H1 (cell line): ENCODE data around the gene ZBTB46. TPM values are rescaled to one million over a fixed set of nuclear protein-coding genes. Genes with fewer than 3 reads are reported as not detected.

Experiments
- CHD7 ChIP-seq: fragments of 300-600 bp; sonication (generic); IDR thresholded peaks from 2 replicates; pipeline ENCODE4 v1.7.1; 2012; ENCODE audit warnings: low read length, moderate library complexity, mild to moderate bottlenecking, inconsistent platforms; ENCODE audit not compliant: insufficient replicate concordance
- E2F6 ChIP-seq: IDR thresholded peaks from 2 replicates; pipeline ENCODE4 v1.6.1; 2012; ENCODE audit warnings: inconsistent platforms
- GTF2F1 ChIP-seq: IDR thresholded peaks from 2 replicates; pipeline ENCODE4 v1.6.1; 2012; ENCODE audit warnings: low read depth, low read length, improper control_type of control experiment, borderline replicate concordance
- HDAC2 ChIP-seq, 2 experiments: fragments of 300-600 bp in 1 of 2; sonication (generic) in 1 of 2; IDR thresholded peaks; 2 replicates each; pipeline ENCODE4 v1.6.1; 2011 to 2012; ENCODE audit warnings: low read depth in 2 of 2, low read length in 2 of 2, mild to moderate bottlenecking in 2 of 2, moderate library complexity in 2 of 2, borderline replicate concordance in 1 of 2, inconsistent platforms in 1 of 2
- KDM5A ChIP-seq: fragments of 200-600 bp; IDR thresholded peaks from 2 replicates; pipeline ENCODE4 v1.7.1; 2012; ENCODE audit warnings: mild to moderate bottlenecking, low read length, inconsistent platforms, mixed read lengths
- MAX ChIP-seq: IDR thresholded peaks from 2 replicates; pipeline ENCODE4 v1.6.1; 2012; ENCODE audit warnings: inconsistent platforms
- NANOG ChIP-seq: IDR thresholded peaks from 2 replicates; pipeline ENCODE4 v1.6.1; 2011; ENCODE audit warnings: low read length, low read depth, mild to moderate bottlenecking, inconsistent platforms; ENCODE audit not compliant: insufficient read depth, poor library complexity, severe bottlenecking
- SIX5 ChIP-seq: IDR thresholded peaks from 2 replicates; pipeline ENCODE4 v1.6.1; 2011; ENCODE audit warnings: mild to moderate bottlenecking, low read depth, low read length
- SP1 ChIP-seq: IDR thresholded peaks from 2 replicates; pipeline ENCODE4 v1.6.1; 2011; ENCODE audit warnings: low read depth, low read length
- SRF ChIP-seq: IDR thresholded peaks from 2 replicates; pipeline ENCODE4 v1.6.1; 2011; ENCODE audit warnings: mild to moderate bottlenecking, low read depth, low read length, moderate library complexity
- polyA plus RNA-seq, 7 experiments: library from polyadenylated mRNA; depleted of rRNA in 3 of 7; stranded (reverse) in 5 of 7; unstranded in 2 of 7; fragments of >200 nt in 5 of 7; fragments of 200-250 nt in 2 of 7; gene quantifications; 1 replicate in 5 of 7; 2 replicates in 1 of 7; 4 replicates in 1 of 7; pipeline versions ENCODE4 v1.2.1 to v1.2.3, GENCODE V29; 2011 to 2013; ENCODE audit warnings: missing spikeins in 2 of 7, mixed read lengths in 2 of 7
- total RNA-seq: library from RNA; stranded (reverse); fragmentation: NEBNext Ultra II Directional; extraction: Animal tissue kit (Norgen Biotek cat#: 25700); gene quantifications from 2 replicates; pipeline ENCODE4 v1.2.1, GENCODE V29; 2021

Gene ZBTB46
- total and polyA plus RNA-seq, 2 of the 8 experiments (the other 6 are each of a cell fraction or from before 2014, with no cell fraction given) = 6.4 to 22.4 TPM

GRCh38 chr20:63738687-63739129 lies 92.4 kb downstream of the ZBTB46 start (continued):
- TF ChIP-seq CHD7 (no peak), GTF2F1 (no peak), KDM5A (no peak), MAX (peak; percentile 49), SP1 (no peak), SRF (no peak), NANOG (no peak), E2F6 (0 out of 2 replicates have a peak, but pooled peaks have one; percentile 19), HDAC2 (IDR thresholded peaks at IDR 0.05; ENCODE audit: borderline replicate concordance in 1 of 2, low read depth in 2 of 2, low read length in 2 of 2) (peak in 1 of 2 experiments; percentile 43; a peak in 1 of 4 replicates), SIX5 (no peak)
